ENCODE data around the gene ATP10A. TPM values are rescaled to one million over a fixed set of nuclear protein-coding genes. Genes with fewer than 3 reads are reported as not detected.

ATP10A gene
- total RNA-seq, 1 donor from 2014 or later: 0.58 TPM

DNA sequence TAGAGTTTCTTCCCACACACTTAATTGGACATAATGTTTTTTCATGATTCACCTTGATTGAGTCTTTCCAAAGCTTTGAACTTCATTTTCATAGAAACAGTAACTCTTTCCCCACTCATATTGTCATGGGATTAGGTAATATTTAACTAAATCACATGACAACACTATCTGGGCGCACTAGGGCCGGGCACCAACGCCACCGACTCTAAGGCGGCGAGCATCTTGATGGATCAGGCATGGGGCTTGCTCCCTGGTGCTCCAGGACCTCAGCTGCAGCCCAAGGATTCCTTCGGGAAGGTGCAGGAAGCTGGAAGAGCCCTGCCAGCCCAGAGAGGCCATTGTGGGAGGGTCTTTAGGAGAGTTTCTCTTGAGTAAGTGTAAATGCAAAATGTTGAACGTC lies 231.2 kb downstream of the ATP10A start:
- no peaks in the 10 kb centered on the region for H3K27me3 ChIP-seq (ENCODE audit: low read depth)
- DNase-seq: no peak
- intact Hi-C loops (cut with micrococcal nuclease): no loop called here
- H3K36me3 ChIP-seq: no peaks in the 10 kb centered on the region
- H3K9me3 ChIP-seq (replicated peaks): no peaks in the 10 kb centered on the region
- TF ChIP-seq CTCF (IDR thresholded peaks at IDR 0.05; ENCODE audit: borderline replicate concordance): no peak
- H3K27ac ChIP-seq (replicated peaks): no peak overlapping the region
- no peaks in the 10 kb centered on the region for H3K4me1 ChIP-seq
- no peak overlapping the region for H3K4me3 ChIP-seq

Small RNA genes lying within 50 kb of the gene (microRNA-seq; reads per million reads assigned to microRNA genes)
- gene MIR4715: not detected

All from left ventricle myocardium inferior (tissue), 1 donor.